Erythroblast (primary cell): Measurements from ENCODE around the gene SLC20A1.
A peak's percentile ranks its signal among the peaks of the same experiment; 100 is the strongest.

Experiments
- DNase-seq, 2 experiments: peaks; one replicate each; lab custom pipeline; 2025; lab: John Stamatoyannopoulos, UW
- GATA1 ChIP-seq: IDR thresholded peaks from 2 replicates; pipeline ENCODE4 v1.6.1; 2011; ENCODE audit warnings: low read depth, mild to moderate bottlenecking, control low read depth, low read length, moderate library complexity
- POLR2A ChIP-seq: IDR thresholded peaks from 2 replicates; pipeline ENCODE4 v1.6.1; 2011; ENCODE audit warnings: mild to moderate bottlenecking, low read length

Gene SLC20A1

GRCh38 chr2:112669667-112670066 lies 23.9 kb downstream of the SLC20A1 start:
- TF ChIP-seq GATA1 (no peak), POLR2A (no peak)
- DNase-seq: no peak

DNA sequence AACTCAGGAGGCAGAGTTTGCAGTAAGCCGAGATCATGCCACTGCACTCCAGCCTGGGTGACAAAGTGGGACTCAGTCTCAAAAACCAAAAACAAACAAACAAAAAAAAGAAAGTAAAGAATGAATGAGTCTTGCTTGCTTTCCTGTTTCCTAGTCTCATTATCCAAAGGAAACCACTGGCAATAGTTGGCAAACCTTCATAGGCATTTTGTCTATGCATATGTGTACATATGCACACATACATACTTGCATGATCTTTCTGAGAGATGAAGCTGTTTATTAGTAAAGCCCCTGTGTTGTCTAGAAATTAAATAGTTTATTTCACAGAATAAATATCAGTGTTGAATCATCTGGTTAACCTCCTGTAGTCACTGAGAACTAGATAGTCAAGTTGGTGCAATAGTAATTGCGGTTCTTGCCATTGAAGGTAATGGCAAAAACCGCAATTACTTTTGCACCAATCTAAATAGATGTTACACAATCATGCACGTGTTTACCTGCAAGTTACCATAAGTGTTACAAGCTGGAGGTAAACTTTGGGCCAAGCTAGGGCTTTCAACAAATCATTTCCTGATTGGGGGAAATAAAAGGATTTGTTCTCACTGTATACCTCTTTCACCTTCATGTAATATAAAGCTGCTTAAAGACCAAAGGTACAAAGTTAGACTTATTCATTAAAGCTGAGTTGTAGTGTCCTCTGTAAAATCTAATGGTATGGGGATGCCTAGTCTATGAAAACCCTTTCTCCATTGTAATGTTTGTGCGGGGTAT lies 24.7 kb downstream of the SLC20A1 start:
- DNase-seq: no peak
- TF ChIP-seq GATA1: no peak
- TF ChIP-seq POLR2A: no peak

DNA sequence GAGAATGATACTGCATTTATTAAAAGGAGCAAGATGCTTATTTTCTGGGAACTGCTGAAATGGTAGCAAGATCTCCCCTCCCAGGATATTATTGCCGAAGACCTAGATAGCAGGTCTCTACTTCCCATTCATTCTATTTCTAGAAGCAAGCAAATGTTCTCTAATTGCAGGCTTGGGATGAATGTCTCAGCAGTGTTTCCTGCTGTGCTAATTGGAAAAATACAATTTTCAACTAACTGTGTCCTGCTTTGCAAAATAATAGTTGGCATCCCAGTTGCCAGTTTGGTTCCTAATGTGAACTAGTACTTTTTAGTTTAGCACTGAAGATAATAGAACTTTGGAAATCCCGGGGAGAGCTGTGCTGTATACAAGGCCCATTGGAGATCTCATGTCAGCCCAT lies 26.1 kb downstream of the SLC20A1 start:
- no peak for TF ChIP-seq GATA1
- no peak for TF ChIP-seq POLR2A
- no peak for DNase-seq

GRCh38 chr2:112673008-112673407 lies 27.3 kb downstream of the SLC20A1 start:
- no peak for DNase-seq
- no peak for TF ChIP-seq GATA1
- no peak for TF ChIP-seq POLR2A

DNA sequence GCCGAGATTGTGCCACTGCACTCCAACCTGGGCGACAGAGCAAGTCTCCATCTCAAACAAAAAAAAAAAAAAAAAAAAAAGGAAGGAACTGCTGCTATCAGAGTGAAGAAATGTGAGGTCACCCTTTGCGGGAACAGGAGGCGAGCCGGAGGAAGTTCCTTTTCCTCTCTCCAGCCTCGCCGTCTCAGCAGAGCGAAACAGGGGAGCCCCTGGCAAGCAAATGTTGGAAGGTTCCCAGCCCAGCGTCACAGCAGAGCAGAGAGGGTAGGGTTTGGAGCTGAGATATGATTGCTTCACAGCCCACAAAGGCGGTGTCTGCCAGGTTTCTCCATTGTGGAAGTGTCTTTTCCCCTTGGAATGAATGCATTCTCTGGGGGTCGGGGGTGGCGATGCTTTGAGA lies 28.5 kb downstream of the SLC20A1 start:
- TF ChIP-seq POLR2A: no peak
- TF ChIP-seq GATA1: no peak
- peak in 1 of 2 experiments; percentile 38 for DNase-seq

- no peak for DNase-seq
- TF ChIP-seq POLR2A (no peak), GATA1 (no peak)
These were observed 33.7 kb downstream of the SLC20A1 start for GRCh38 chr2:112679484-112679883.

DNA sequence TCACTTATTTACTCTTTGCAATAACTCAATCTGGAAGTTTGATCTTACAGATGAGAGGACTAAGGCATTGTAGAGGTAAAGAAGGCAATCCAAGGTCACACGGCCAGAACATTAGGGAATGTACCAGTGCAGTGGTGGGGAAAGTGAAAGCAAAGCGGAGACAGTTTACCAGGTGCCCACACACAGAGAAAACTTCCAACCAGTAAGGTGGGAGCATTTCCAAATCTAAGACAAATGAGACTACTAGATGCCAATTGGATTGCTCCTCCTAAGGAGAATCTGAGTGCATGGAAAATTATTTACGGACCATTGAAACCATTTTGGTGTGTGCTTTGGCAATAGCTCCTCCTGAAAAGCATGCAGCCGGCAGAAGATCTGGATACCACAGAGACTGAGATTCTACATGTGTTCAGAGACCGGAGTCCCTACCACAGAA lies 34.9 kb downstream of the SLC20A1 start:
- TF ChIP-seq GATA1 (no peak), POLR2A (no peak)
- DNase-seq: no peak

GRCh38 chr2:112682101-112682500 lies 36.4 kb downstream of the SLC20A1 start:
- DNase-seq: no peak
- TF ChIP-seq POLR2A: no peak
- TF ChIP-seq GATA1: no peak

- TF ChIP-seq GATA1 (peak; percentile 94), POLR2A (peak; percentile 10)
- peak; percentile 94 to 99 for DNase-seq
These were observed 38.0 kb downstream of the SLC20A1 start for GRCh38 chr2:112683550-112684414.

DNA sequence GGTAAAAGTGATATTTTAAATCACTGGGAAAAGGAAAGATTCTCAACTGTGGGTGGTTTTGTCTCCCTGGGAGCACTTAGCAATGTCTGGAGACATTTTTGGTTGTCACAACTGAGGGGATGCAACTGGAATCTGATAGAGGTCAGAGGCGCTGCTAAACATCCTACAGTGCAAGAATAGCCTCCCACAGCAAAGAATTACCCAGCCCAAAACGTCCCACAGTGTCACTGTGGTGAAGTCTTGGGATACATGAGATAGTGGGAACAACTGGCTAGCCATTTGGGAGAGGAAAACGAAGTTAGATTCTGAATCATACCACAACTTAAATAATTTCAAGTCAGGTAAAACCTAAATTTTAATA lies 38.7 kb downstream of the SLC20A1 start:
- TF ChIP-seq POLR2A (no peak), GATA1 (no peak)
- DNase-seq: peak; percentile 62 to 73

DNA sequence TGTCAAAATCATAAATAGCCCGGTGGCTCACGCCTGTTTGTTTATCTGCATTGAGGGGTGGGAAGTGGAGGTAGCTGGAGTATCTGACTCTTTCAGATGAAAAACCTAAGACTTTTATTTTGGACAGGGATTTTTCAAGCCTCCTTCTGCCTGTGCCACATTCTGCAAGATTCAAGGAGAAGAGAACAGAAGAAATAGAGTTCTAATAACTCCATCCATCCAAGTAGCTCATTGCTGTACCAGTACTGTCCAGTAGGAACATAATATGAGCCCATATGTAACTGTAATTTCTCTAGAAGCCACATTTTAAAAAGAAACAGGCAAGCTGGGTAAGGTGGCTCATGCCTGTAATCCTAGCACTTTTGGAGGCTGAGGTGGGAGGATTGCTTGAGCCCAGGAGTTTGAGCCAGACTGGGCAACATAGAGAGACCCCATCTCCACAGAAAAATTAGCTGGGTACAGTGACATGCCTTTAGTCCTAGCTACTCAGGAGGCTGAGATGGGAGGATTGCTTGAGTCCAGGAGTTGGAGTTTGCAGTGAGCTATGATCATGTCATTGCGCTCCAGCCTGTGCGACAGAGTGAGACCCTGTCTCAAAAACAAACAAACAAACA lies 39.6 kb downstream of the SLC20A1 start:
- peak; percentile 78 to 82 for DNase-seq
- TF ChIP-seq GATA1: no peak
- TF ChIP-seq POLR2A: no peak

DNA sequence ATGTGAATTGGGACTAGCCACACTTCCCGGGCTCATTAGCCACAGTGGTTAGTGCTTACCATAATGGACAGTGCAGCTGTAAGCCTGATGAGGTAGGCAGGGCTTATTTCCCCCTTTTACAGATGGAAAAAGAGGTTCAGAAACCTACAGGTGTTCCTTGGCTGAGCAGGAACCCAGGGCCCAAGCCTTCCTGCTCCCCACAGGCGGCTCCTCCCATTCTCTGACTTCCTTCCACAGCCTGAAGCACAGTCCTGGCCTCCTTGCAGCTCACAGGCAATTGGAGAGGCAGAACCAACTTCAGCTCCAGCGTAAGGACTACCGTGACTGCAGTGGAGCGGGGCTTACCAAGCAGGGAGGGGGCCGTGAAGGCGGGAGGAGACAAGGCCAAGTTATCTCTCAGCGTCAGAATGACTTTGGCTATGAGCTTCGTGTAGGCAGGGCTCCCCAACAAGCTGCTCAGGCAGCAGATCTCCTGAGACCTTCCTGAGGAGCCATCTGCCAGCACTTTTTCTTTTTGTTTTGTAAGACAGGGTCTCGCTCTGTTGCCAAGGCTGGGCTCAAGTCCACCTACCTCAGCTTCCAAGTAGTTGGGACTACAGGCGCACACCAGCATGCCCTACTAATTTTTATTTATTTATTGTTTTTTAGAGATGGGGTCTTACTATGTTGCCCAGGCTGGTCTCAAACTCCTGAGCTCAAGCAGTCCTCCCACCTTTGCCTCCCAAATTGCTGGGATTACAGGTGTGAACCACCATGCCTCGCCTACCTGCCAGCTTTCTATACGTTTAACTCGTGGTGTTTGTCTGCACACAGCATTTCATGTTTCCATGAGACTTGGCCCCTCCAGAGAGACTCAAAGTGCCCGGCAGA lies 40.8 kb downstream of the SLC20A1 start:
- TF ChIP-seq POLR2A (peak; percentile 86), GATA1 (no peak)
- peak; percentile 96 to 98 for DNase-seq

- DNase-seq: peak; percentile 32 to 37
- no peak for TF ChIP-seq POLR2A
These were observed 41.8 kb downstream of the SLC20A1 start for GRCh38 chr2:112687522-112687921.
